Astrocyte of the cerebellum (primary cell): ENCODE measurements around the gene SNAI1.
A peak's percentile ranks its signal among the peaks of the same experiment; 100 is the strongest.

Experiments used
- DNase-seq: peaks from one replicate; pipeline ENCODE4 v3.0.0-alpha.2; 2011; ENCODE audit warnings: low read depth
- H3K4me3 ChIP-seq: 2 replicates; pipeline ENCODE4 v1.5.1; 2011; ENCODE audit warnings: mild to moderate bottlenecking, low read depth, low read length, moderate library complexity
- in situ Hi-C: cut with HindIII; loops from 2 replicates; pipeline ENCODE4 v1.10.0; 2017; ENCODE audit warnings: low sequenced_read_pairs
- TF ChIP-seq, protein P1 (sequence below): IDR thresholded peaks from 2 replicates; pipeline ENCODE4 v1.5.1; 2012; ENCODE audit warnings: low read length, low read depth, moderate library complexity, mild to moderate bottlenecking; ENCODE audit errors: missing control alignments

The SNAI1 gene

DNA sequence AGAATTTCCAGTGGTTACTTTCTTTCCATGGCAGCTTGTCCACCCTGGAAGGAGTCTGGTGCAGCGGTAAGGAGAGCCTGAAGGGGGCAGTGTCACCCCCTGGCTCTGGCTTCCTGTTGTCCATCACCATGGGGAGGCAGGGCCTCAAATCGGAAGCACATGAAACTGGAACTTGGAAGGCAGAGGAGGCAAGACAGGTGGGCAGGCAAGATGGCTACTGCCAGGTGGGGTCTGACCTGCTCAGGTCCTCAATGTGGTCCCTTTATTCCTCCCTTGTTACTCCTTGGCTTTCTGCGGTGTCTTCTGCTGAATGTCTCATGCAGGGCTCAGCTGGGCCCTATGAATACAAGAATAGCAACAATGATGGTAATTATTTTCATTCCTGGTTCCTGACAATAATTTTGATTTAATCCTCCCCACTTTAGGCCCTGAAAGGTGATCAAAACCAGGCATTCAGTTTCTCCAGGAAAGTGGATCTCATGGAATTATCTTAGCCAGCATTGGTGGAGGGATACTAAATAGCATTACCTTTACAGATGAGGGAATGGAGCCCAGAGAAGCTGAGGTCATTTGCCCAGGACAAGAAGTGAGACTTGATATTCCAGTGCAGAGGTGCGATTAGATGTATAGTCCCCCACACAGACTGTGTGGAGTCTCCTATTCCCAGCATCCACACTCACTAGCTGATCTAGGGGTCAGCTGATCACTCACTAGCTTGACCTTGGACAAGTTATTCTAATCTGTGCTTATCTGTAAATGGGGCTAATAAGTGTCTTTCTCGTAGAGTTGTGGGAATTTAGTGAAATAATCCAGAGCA lies 17.6 kb upstream of the SNAI1 start:
- no peak for DNase-seq
- H3K4me3 ChIP-seq, result no peak overlapping the region
- TF ChIP-seq, protein P1, sequence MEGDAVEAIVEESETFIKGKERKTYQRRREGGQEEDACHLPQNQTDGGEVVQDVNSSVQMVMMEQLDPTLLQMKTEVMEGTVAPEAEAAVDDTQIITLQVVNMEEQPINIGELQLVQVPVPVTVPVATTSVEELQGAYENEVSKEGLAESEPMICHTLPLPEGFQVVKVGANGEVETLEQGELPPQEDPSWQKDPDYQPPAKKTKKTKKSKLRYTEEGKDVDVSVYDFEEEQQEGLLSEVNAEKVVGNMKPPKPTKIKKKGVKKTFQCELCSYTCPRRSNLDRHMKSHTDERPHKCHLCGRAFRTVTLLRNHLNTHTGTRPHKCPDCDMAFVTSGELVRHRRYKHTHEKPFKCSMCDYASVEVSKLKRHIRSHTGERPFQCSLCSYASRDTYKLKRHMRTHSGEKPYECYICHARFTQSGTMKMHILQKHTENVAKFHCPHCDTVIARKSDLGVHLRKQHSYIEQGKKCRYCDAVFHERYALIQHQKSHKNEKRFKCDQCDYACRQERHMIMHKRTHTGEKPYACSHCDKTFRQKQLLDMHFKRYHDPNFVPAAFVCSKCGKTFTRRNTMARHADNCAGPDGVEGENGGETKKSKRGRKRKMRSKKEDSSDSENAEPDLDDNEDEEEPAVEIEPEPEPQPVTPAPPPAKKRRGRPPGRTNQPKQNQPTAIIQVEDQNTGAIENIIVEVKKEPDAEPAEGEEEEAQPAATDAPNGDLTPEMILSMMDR, result peak; percentile 66
- in situ Hi-C loops, result no loop called here

DNA sequence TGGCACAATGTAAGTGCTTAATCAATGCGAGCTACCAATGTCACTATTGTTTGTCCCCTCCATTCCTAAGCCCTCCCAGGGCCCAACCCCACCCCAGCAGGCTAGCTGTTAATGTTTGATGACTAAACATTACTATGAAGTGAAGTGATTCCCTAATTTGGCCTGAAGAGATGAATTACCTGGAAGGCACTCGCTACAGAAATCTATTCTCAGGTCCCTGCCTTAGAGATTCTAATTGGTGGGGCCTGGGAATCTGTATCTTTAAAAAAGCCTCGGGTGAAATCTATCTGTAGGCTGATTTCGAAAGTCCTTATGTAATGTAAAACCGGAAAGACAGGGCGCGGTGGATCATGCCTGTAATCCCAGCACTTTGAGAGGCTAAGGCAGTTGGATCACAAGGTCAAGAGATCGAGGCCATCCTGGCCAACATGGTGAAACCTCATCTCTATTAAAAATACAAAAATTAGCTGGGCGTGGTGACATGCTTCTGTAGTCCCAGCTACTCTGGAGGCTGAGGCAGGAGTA lies 16.9 kb upstream of the SNAI1 start:
- no peak overlapping the region for H3K4me3 ChIP-seq
- in situ Hi-C loops, result no loop called here
- TF ChIP-seq, protein P1, result no peak
- DNase-seq, result no peak

DNA sequence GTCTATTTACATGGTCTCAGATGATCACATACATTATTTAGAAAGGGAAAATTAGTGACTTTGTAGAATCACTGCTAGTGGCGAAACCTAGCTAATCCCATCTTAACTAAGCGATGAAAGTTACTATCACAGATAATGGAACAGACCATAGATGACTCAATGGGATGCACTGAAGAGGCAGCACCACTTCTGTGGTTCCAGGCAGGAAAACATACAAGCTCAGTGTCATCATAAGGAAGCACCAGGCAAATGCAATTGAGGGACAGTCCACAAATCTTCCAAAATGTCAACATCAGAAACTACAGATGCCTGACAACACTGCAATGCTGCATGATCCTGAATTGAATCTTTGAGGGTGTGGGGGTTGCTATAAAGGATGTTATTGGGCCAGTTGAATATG lies 15.9 kb upstream of the SNAI1 start:
- DNase-seq, result no peak
- TF ChIP-seq, protein P1, result no peak
- in situ Hi-C loops, result no loop called here
- H3K4me3 ChIP-seq, result no peak overlapping the region

DNA sequence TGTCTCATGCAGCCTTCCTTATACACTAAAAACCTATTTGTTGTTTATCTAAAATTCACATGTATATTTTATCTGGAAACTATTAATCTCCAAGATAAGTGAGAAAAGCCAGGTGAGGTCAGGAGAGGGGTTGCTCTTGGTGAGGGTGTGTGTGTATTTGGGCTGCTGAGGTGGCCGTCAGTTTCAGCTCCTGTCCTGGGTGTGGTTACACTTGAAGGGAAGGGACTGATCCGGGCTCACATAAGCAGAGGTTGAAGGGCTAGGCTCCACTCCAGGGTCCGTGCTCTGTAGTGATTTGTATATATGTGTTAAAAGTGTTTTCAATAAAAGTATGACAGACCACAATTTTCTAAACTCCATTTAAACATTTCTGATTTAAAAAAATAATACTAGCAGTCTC lies 13.5 kb upstream of the SNAI1 start:
- no peak overlapping the region for H3K4me3 ChIP-seq
- in situ Hi-C loops, result no loop called here
- TF ChIP-seq, protein P1, result no peak
- DNase-seq, result no peak

DNA sequence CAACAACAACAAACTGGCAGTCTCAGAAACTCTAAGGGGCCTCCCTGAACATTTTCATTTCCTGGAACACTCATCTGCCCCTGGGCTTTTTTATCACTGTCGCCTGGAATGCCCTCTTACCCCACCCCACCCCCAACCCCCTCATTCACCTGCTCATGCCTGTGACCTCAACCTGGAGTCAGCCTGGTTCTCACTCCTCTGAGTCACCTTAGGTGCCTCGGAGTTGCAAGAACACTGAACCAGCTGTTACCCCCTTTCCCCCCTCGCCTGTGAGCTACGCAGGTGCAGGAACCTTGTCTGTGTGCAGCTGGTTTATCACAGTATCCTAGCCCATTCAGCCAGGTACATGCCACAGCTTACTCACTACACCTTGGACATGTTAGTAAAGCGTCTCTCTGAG lies 12.8 kb upstream of the SNAI1 start:
- in situ Hi-C loops, result no loop called here
- TF ChIP-seq, protein P1, result no peak
- DNase-seq, result no peak
- no peak overlapping the region for H3K4me3 ChIP-seq

DNA sequence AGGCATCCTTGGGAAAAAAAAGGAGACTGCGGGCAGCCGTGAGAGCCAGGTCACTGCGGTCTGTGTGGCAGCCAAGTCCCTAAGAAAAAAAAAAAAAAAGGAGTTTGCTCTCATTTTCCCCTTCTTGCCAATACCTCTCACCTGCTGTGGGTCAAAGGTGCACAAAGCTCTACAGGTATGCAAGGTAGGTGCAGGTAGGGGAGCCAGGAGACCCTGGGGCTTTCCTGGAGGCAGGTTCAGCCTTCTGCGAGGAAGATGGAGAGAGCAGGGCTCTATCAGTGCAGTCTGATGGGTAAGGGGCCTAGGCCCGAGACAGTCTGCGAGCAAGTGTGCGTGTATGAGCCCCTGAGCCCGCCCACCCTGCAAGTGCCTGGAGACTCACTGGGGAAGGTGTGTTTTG lies 12.3 kb upstream of the SNAI1 start:
- in situ Hi-C loops, result no loop called here
- TF ChIP-seq, protein P1, result no peak
- H3K4me3 ChIP-seq, result no peak overlapping the region
- no peak for DNase-seq
